PC-9 (cell line): ENCODE measurements around the gene CPLANE1. TPM values are rescaled to one million over a fixed set of nuclear protein-coding genes. Genes with fewer than 3 reads are reported as not detected.

Source experiments
- BruUV-seq: library from RNA; stranded (reverse); fragments of 400-500 nt; replicated peaks from 2 replicates; lab custom pipeline; 2021; lab: Mats Ljungman, UMichigan
- CTCF ChIA-PET: fragments of 300-600 bp; sonication (Branson Sonifier 250); formaldehyde crosslinking; loops from one replicate; lab custom pipeline; 2022; ENCODE audit warnings: antibody characterized with exemption; lab: Charles Lee
- POLR2A ChIA-PET: fragments of 300-600 bp; sonication (Branson Sonifier 250); formaldehyde crosslinking; loops from one replicate; lab custom pipeline; 2022; ENCODE audit warnings: antibody characterized with exemption; ENCODE audit not compliant: unreplicated experiment; lab: Charles Lee
- DNase-seq, 2 experiments: peaks; one replicate each; pipeline versions ENCODE4 v3.0.0 to v3.0.0-alpha.2; 2015 to 2022; ENCODE audit warnings: mixed read lengths in 1 of 2
- H2AFZ ChIP-seq: fragments of 200-600 bp; sonication (generic); 2 replicates; pipeline ENCODE4 v1.8.1; 2017; ENCODE audit warnings: antibody characterized with exemption
- H3F3A ChIP-seq: fragments of 200-600 bp; sonication (generic); 2 replicates; pipeline ENCODE4 v1.8.1; 2017; ENCODE audit warnings: antibody characterized with exemption, mild to moderate bottlenecking, low read depth; ENCODE audit not compliant: insufficient read depth
- H3K27ac ChIP-seq: fragments of 200-600 bp; sonication (generic); 2 replicates; pipeline ENCODE4 v1.6.1; 2016; ENCODE audit warnings: mixed run types
- H3K27me3 ChIP-seq: fragments of 200-600 bp; sonication (generic); 2 replicates; pipeline ENCODE4 v1.6.1; 2016; ENCODE audit warnings: low read depth, mixed run types; ENCODE audit not compliant: insufficient read depth
- H3K36me3 ChIP-seq: fragments of 200-600 bp; sonication (generic); 2 replicates; pipeline ENCODE4 v1.6.1; 2016; ENCODE audit warnings: low read depth, mixed run types
- H3K4me1 ChIP-seq: fragments of 200-600 bp; sonication (generic); replicated peaks from 2 replicates; pipeline ENCODE4 v1.6.1; 2016; ENCODE audit warnings: mixed run types; ENCODE audit not compliant: insufficient read depth
- H3K4me2 ChIP-seq: fragments of 200-600 bp; sonication (generic); 2 replicates; pipeline ENCODE4 v1.6.1; 2017; ENCODE audit warnings: mixed run types
- H3K4me3 ChIP-seq: fragments of 200-600 bp; sonication (generic); 2 replicates; pipeline ENCODE4 v1.6.1; 2016; ENCODE audit warnings: mixed run types
- H3K79me2 ChIP-seq: fragments of 200-600 bp; sonication (generic); 2 replicates; pipeline ENCODE4 v1.6.1; 2017; ENCODE audit warnings: low read depth, mixed run types
- H3K9me2 ChIP-seq: fragments of 200-600 bp; sonication (generic); 2 replicates; pipeline ENCODE4 v1.8.1; 2017; ENCODE audit warnings: mild to moderate bottlenecking; ENCODE audit not compliant: insufficient read depth
- H3K9me3 ChIP-seq: fragments of 200-600 bp; sonication (generic); 2 replicates; pipeline ENCODE4 v1.8.1; 2016; ENCODE audit warnings: low read depth; ENCODE audit not compliant: insufficient read depth
- H4K20me1 ChIP-seq: fragments of 200-600 bp; sonication (generic); 2 replicates; pipeline ENCODE4 v1.8.1; 2017; ENCODE audit not compliant: insufficient read depth
- EZH2 ChIP-seq: fragments of 200-600 bp; sonication (generic); IDR thresholded peaks from 2 replicates; pipeline ENCODE4 v1.8.0; 2017; ENCODE audit warnings: antibody characterized with exemption, low read depth
- intact Hi-C: fragments of 100-400 bp; cut with micrococcal nuclease; formaldehyde crosslinking; loops from one replicate; pipeline ENCODE4 v1.10.0; 2022; ENCODE audit not compliant: unreplicated experiment
- total RNA-seq: library from RNA; stranded (reverse); gene quantifications from 2 replicates; pipeline ENCODE4 v1.2.3, GENCODE V29; 2021
- TF ChIP-seq, protein P1 (sequence below): fragments of 200-600 bp; sonication (generic); conservative IDR thresholded peaks from 2 replicates; pipeline ENCODE4 v1.6.1; 2017; ENCODE audit warnings: mixed run types, antibody characterized with exemption, mild to moderate bottlenecking, moderate library complexity

Gene CPLANE1
- total RNA-seq, 1 experiment from 2014 or later: 45.5 TPM

GRCh38 chr5:37116359-37116758, 132.8 kb downstream of the CPLANE1 start:
- CTCF ChIA-PET: no interaction called here
- Histone ChIP-seq H4K20me1 (no peaks in the 10 kb centered on the region), H3K4me3 (no peak overlapping the region), H3K9me3 (no peaks in the 10 kb centered on the region), H3K27me3 (no peaks in the 10 kb centered on the region), H3K9me2 (no peaks in the 10 kb centered on the region), H3K79me2 (no peaks in the 10 kb centered on the region), H3K4me2 (no peak overlapping the region), H3K27ac (no peak overlapping the region), H3K36me3 (no peaks in the 10 kb centered on the region), H2AFZ (no peak overlapping the region), H3K4me1 (no peaks in the 10 kb centered on the region), H3F3A (no peaks in the 10 kb centered on the region)
- intact Hi-C loops: no loop called here
- no TSS peak for BruUV-seq
- no peak for DNase-seq
- POLR2A ChIA-PET: no interaction called here
- TF ChIP-seq, protein P1, sequence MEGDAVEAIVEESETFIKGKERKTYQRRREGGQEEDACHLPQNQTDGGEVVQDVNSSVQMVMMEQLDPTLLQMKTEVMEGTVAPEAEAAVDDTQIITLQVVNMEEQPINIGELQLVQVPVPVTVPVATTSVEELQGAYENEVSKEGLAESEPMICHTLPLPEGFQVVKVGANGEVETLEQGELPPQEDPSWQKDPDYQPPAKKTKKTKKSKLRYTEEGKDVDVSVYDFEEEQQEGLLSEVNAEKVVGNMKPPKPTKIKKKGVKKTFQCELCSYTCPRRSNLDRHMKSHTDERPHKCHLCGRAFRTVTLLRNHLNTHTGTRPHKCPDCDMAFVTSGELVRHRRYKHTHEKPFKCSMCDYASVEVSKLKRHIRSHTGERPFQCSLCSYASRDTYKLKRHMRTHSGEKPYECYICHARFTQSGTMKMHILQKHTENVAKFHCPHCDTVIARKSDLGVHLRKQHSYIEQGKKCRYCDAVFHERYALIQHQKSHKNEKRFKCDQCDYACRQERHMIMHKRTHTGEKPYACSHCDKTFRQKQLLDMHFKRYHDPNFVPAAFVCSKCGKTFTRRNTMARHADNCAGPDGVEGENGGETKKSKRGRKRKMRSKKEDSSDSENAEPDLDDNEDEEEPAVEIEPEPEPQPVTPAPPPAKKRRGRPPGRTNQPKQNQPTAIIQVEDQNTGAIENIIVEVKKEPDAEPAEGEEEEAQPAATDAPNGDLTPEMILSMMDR: no peak
- no peak for TF ChIP-seq EZH2

GRCh38 chr5:37112383-37112991, 136.7 kb downstream of the CPLANE1 start:
- TF ChIP-seq EZH2: no peak
- TF ChIP-seq, protein P1: no peak
- Histone ChIP-seq H3K9me3 (no peaks in the 10 kb centered on the region), H3K27me3 (no peaks in the 10 kb centered on the region), H2AFZ (no peak overlapping the region), H3K79me2 (no peaks in the 10 kb centered on the region), H4K20me1 (no peaks in the 10 kb centered on the region), H3K4me2 (no peak overlapping the region), H3F3A (no peaks in the 10 kb centered on the region), H3K4me3 (no peak overlapping the region), H3K9me2 (no peaks in the 10 kb centered on the region), H3K27ac (no peak overlapping the region), H3K36me3 (no peaks in the 10 kb centered on the region), H3K4me1 (no peaks in the 10 kb centered on the region)
- ChIA-PET CTCF (no interaction called here), POLR2A (no interaction called here)
- no TSS peak for BruUV-seq
- intact Hi-C loops: no loop called here
- no peak for DNase-seq

GRCh38 chr5:37111426-37112382, 137.5 kb downstream of the CPLANE1 start:
- Histone ChIP-seq H3K27me3 (no peaks in the 10 kb centered on the region), H3K27ac (no peak overlapping the region), H3F3A (no peaks in the 10 kb centered on the region), H3K36me3 (no peaks in the 10 kb centered on the region), H3K9me3 (no peaks in the 10 kb centered on the region), H3K9me2 (no peaks in the 10 kb centered on the region), H3K4me3 (no peak overlapping the region), H3K4me1 (no peaks in the 10 kb centered on the region), H3K4me2 (no peak overlapping the region), H3K79me2 (no peaks in the 10 kb centered on the region), H2AFZ (no peak overlapping the region), H4K20me1 (no peaks in the 10 kb centered on the region)
- POLR2A ChIA-PET: no interaction called here
- CTCF ChIA-PET: no interaction called here
- intact Hi-C loops: no loop called here
- BruUV-seq: no TSS peak
- TF ChIP-seq, protein P1: no peak
- TF ChIP-seq EZH2: no peak
- no peak for DNase-seq
